Fibroblast of villous mesenchyme (primary cell): ENCODE results near the gene RFX8. TPM values are rescaled to one million over a fixed set of nuclear protein-coding genes. Genes with fewer than 3 reads are reported as not detected.

Experiments used
- DNase-seq: peaks from one replicate; pipeline ENCODE4 v3.0.0-alpha.2; 2010; ENCODE audit warnings: low read depth
- H3K4me3 ChIP-seq: 2 replicates; pipeline ENCODE4 v1.5.1; 2011; ENCODE audit warnings: low read depth, mild to moderate bottlenecking, low read length
- total RNA-seq: library from RNA; depleted of rRNA; stranded (reverse); fragments of >200 nt; gene quantifications from 2 replicates; pipeline ENCODE4 v1.2.3, GENCODE V29; 2012
- TF ChIP-seq, protein P1 (sequence below): IDR thresholded peaks from 2 replicates; pipeline ENCODE4 v1.5.1; 2012; ENCODE audit warnings: low read depth, mild to moderate bottlenecking, low read length; ENCODE audit not compliant: insufficient read depth

The RFX8 gene
- total RNA-seq, 1 donor: 1.7 TPM

- no peak for DNase-seq
- TF ChIP-seq, protein P1, sequence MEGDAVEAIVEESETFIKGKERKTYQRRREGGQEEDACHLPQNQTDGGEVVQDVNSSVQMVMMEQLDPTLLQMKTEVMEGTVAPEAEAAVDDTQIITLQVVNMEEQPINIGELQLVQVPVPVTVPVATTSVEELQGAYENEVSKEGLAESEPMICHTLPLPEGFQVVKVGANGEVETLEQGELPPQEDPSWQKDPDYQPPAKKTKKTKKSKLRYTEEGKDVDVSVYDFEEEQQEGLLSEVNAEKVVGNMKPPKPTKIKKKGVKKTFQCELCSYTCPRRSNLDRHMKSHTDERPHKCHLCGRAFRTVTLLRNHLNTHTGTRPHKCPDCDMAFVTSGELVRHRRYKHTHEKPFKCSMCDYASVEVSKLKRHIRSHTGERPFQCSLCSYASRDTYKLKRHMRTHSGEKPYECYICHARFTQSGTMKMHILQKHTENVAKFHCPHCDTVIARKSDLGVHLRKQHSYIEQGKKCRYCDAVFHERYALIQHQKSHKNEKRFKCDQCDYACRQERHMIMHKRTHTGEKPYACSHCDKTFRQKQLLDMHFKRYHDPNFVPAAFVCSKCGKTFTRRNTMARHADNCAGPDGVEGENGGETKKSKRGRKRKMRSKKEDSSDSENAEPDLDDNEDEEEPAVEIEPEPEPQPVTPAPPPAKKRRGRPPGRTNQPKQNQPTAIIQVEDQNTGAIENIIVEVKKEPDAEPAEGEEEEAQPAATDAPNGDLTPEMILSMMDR: no peak
- H3K4me3 ChIP-seq: no peak overlapping the region
Measured at GRCh38 chr2:101364878-101365277, 110.0 kb downstream of the RFX8 start.

DNA sequence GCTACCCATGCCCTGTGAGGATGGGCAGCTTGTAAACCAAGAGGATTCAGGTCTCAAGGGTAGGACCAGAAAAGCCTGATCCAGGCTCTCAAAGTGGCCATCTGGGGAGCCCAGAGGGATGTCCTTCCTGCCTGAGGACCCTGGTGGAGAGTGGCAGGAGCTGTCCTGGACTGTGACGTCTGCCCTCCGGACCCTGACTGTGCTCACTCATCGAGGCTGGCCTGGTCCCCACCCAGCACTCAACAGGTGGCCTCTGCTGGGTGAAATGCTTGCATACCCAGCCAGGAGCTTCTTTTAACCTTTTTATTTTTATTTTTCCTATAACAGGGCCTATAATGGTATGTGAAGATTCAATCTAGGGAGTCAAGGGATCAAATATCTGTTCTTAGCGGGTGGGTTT lies 112.1 kb downstream of the RFX8 start:
- DNase-seq: no peak

DNA sequence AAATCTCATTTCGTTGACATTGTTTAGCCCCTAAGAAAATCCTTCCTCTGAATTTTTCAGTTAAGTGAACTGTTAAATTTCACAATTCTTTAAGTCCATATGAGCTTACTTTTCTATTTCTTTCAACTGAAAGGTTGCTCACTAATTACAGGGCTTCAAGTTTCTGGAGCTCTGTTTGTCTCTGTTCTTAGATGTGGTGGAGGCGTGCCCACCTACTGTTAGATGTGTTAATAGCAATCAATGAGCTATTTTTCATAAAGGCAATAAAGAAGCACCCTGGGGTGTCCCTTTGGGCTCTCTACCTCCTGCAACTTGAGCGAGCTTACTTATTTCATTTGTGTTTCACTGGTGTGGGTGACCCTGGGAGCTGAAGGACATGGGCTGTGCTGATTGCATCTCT lies 112.6 kb downstream of the RFX8 start:
- TF ChIP-seq, protein P1: no peak
- DNase-seq: no peak

More for the DNA sequence above, 112.1 kb downstream of the RFX8 start:
- TF ChIP-seq, protein P1: no peak
- no peak overlapping the region for H3K4me3 ChIP-seq

DNA sequence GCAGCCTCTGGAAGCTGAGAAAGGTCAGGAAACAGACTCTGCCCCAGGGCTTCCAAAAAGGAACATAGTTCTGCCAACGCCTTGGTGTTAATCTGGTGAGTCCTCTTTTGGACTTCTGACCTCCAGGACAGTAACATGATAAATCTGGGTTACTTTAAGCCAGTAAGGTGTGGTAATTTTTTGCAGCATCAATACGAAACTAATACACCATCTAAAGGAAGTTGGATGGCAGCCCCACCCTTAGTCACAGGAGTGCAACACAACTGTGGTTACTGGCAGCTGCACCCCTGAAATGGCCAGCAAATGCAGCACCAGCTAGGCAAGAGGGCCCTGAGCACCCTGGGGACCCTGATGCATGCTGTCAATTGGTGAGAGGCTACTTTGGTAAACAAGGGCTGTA lies 113.4 kb downstream of the RFX8 start:
- no peak for DNase-seq
- TF ChIP-seq, protein P1: no peak
- H3K4me3 ChIP-seq: no peak overlapping the region

More for the DNA sequence above, 112.6 kb downstream of the RFX8 start:
- H3K4me3 ChIP-seq: no peak overlapping the region

GRCh38 chr2:101361121-101361520 lies 113.8 kb downstream of the RFX8 start:
- no peak for DNase-seq
- no peak overlapping the region for H3K4me3 ChIP-seq
- TF ChIP-seq, protein P1: no peak

DNA sequence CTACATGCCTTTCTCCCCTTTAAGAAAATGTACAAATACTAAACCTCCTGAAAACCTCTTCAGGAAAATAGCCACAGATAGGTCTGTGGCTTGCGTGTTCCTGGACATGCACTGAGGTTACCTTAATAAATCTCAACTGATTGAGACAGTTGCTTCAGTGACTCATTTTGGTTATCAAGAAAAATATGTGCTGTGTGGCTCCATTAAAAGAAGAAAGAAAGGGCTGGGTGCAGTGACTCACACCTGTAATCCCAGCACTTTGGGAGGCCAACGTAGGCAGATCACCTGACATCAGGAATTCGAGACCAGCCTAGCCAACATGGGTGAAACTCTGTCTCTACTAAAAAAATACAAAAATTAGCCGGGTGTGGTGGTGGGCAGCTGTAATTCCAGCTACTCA lies 114.7 kb downstream of the RFX8 start:
- H3K4me3 ChIP-seq: no peak overlapping the region
- TF ChIP-seq, protein P1: no peak
- peak; percentile 49 for DNase-seq

- no peak for DNase-seq
- H3K4me3 ChIP-seq: no peak overlapping the region
- TF ChIP-seq, protein P1: no peak
Measured at GRCh38 chr2:101359410-101359954, 115.4 kb downstream of the RFX8 start.
